GM19193 (cell line): Measurements from ENCODE around the gene SGMS1.

Experiments
- POLR2A ChIP-seq: IDR thresholded peaks from 4 replicates; pipeline ENCODE4 v1.6.1; 2011; ENCODE audit not compliant: insufficient read depth, insufficient read length; ENCODE audit errors: extremely low read depth

The SGMS1 gene

GRCh38 chr10:50540069-50540825, 83.5 kb downstream of the SGMS1 start:
- no peak for TF ChIP-seq POLR2A

- TF ChIP-seq POLR2A, result no peak
Observed at GRCh38 chr10:50538555-50539398, 85.0 kb downstream of the SGMS1 start.

GRCh38 chr10:50536617-50537240, 87.0 kb downstream of the SGMS1 start:
- no peak for TF ChIP-seq POLR2A

- TF ChIP-seq POLR2A, result no peak
Observed at GRCh38 chr10:50533296-50533695, 90.5 kb downstream of the SGMS1 start.

GRCh38 chr10:50531388-50532077, 92.2 kb downstream of the SGMS1 start:
- TF ChIP-seq POLR2A, result no peak

GRCh38 chr10:50529660-50530059, 94.1 kb downstream of the SGMS1 start:
- TF ChIP-seq POLR2A, result no peak

- no peak for TF ChIP-seq POLR2A
Observed at GRCh38 chr10:50528206-50528605, 95.5 kb downstream of the SGMS1 start.

GRCh38 chr10:50527442-50528043, 96.2 kb downstream of the SGMS1 start:
- TF ChIP-seq POLR2A, result no peak

GRCh38 chr10:50526185-50526584, 97.6 kb downstream of the SGMS1 start:
- TF ChIP-seq POLR2A, result no peak

- TF ChIP-seq POLR2A, result no peak
Observed at GRCh38 chr10:50523357-50523756, 100.4 kb downstream of the SGMS1 start.

- TF ChIP-seq POLR2A, result no peak
Observed at GRCh38 chr10:50522908-50523307, 100.8 kb downstream of the SGMS1 start.

GRCh38 chr10:50520115-50520514, 103.6 kb downstream of the SGMS1 start:
- no peak for TF ChIP-seq POLR2A

- TF ChIP-seq POLR2A, result no peak
Observed at GRCh38 chr10:50517626-50518025, 106.1 kb downstream of the SGMS1 start.

GRCh38 chr10:50516171-50516570, 107.6 kb downstream of the SGMS1 start:
- no peak for TF ChIP-seq POLR2A
